ENCODE results near the gene KLHDC8B.
A peak's percentile ranks its signal among the peaks of the same experiment; 100 is the strongest.

The KLHDC8B gene

DNA sequence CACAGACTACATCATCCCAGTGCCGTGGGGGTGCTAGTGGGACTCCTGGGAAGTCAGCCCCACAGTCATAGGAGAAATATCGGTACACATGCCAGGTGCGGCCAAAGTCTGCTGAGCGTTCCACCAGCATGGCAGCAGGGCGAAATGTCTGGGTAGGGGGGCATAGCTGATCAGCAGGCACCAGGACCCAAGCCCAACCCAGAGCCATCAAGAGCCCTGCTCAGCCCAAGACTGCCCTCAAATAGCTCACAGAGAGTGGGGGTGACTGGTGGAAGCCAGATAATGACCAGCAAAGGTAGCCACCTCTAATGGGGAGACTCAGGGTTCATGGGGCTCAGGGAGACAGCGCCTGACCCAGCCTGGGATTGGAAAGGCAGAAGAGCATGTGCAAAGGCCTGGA lies 39.8 kb upstream of the KLHDC8B start:
- DNase-seq (ENCODE audit: low read depth, low spot score), result no peak
- H3K36me3 ChIP-seq (ENCODE audit: insufficient read depth, low read length), result no peaks in the 10 kb centered on the region
- H3K27ac ChIP-seq, result no peak overlapping the region
- no peak overlapping the region for H3K9ac ChIP-seq (ENCODE audit: insufficient read length)
- TF ChIP-seq FOXP2 (optimal IDR thresholded peaks at IDR 0.05; ENCODE audit: control extremely low read depth, extremely low read length, insufficient read depth) (no peak), EZH2 (IDR thresholded peaks at IDR 0.05) (no peak), POLR2AphosphoS5 (IDR thresholded peaks at IDR 0.05; ENCODE audit: borderline replicate concordance, low read depth, low read length) (no peak)
- no peaks in the 10 kb centered on the region for H3K9me3 ChIP-seq (ENCODE audit: low read depth, low read length)
- H3K4me3 ChIP-seq, result no peak overlapping the region; the same call in 1 of the 2 replicates

DNA sequence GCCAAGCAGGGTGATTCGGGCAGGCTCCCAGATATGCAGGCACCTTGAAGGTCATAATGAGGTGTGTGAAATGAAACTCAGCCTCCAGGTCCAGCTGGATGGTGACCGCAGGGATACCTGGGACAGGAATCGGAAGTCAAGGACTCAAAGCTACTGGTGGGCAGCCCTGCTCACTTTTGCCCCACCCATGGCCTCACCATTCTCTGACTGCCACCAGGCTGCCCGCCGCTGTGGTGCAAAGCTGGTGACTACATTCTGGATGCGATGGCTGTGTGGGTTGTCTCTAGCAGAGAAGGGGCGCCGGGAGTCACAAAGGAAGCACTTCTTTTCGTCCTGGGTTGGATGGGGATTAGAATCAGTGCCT lies 39.3 kb upstream of the KLHDC8B start:
- peak overlapping the region; percentile 89 for H3K4me3 ChIP-seq
- no peak overlapping the region for H3K27ac ChIP-seq
- H3K36me3 ChIP-seq (ENCODE audit: insufficient read depth, low read length), result no peaks in the 10 kb centered on the region
- no peaks in the 10 kb centered on the region for H3K9me3 ChIP-seq (ENCODE audit: low read depth, low read length)
- no peak for DNase-seq (ENCODE audit: low read depth, low spot score)
- no peak for TF ChIP-seq EZH2 (IDR thresholded peaks at IDR 0.05)
- TF ChIP-seq POLR2AphosphoS5 (IDR thresholded peaks at IDR 0.05; ENCODE audit: borderline replicate concordance, low read depth, low read length), result no peak
- TF ChIP-seq FOXP2 (optimal IDR thresholded peaks at IDR 0.05; ENCODE audit: control extremely low read depth, extremely low read length, insufficient read depth), result no peak
- peak overlapping the region; percentile 70 for H3K9ac ChIP-seq (ENCODE audit: insufficient read length)

DNA sequence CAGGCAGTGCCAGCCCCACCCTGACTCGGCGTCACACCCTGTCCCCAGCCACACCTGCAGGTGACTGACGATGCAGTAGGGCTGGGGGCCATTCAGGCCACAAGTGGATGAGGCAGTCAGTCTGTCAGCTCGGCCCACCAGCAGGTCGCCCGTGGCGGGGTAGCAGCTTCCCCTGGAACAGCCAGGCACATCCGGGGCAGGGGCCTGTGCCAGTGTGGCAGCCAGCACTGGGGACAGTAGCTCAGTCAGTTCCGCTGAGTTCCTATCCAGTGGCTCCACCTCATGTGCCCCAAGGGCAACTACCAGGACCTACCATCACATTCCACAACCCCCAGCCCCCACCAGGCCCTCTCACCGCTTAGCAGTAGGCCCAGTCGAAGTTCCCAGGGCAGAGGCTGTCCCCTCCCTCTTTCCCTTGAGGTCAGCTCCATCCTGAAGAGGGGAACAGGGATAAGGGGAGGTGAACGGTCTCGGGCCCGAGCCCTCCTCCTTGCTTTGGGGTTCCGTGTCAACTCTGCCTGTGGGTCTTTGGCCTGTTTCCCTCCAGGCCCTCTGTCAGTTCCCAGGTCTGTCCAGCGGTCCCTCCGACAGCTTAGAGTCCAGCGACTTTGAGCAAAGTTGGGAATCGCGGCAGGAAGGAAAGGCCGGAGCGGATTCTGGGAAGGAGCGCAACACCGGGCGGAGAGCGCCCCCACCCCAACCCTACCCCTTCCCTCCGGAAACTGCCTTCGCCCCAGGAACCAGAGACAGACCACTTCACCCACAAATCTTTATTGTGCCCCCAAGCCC lies 38.8 kb upstream of the KLHDC8B start, which contains the start of gene LAMB2:
LAMB2 (minus strand) TSS at position 614 of the 789 bp plus-strand sequence; CDS start at position 431, 183 bp downstream.
- peak within 1 kb of the TSS; percentile 70 for H3K9ac ChIP-seq (ENCODE audit: insufficient read length)
- no peak for DNase-seq (ENCODE audit: low read depth, low spot score)
- H3K36me3 ChIP-seq (ENCODE audit: insufficient read depth, low read length), result no peaks in the 10 kb centered on the region
- no peak for TF ChIP-seq EZH2 (IDR thresholded peaks at IDR 0.05)
- TF ChIP-seq POLR2AphosphoS5 (IDR thresholded peaks at IDR 0.05; ENCODE audit: borderline replicate concordance, low read depth, low read length), result peak; percentile 62; the same call in 1 of the 2 replicates
- peak within 1 kb of the TSS; percentile 89 for H3K4me3 ChIP-seq
- H3K9me3 ChIP-seq (ENCODE audit: low read depth, low read length), result no peaks in the 10 kb centered on the region
- peak within 1 kb of the TSS; percentile 54; the same call in 1 of the 2 replicates for H3K27ac ChIP-seq

DNA sequence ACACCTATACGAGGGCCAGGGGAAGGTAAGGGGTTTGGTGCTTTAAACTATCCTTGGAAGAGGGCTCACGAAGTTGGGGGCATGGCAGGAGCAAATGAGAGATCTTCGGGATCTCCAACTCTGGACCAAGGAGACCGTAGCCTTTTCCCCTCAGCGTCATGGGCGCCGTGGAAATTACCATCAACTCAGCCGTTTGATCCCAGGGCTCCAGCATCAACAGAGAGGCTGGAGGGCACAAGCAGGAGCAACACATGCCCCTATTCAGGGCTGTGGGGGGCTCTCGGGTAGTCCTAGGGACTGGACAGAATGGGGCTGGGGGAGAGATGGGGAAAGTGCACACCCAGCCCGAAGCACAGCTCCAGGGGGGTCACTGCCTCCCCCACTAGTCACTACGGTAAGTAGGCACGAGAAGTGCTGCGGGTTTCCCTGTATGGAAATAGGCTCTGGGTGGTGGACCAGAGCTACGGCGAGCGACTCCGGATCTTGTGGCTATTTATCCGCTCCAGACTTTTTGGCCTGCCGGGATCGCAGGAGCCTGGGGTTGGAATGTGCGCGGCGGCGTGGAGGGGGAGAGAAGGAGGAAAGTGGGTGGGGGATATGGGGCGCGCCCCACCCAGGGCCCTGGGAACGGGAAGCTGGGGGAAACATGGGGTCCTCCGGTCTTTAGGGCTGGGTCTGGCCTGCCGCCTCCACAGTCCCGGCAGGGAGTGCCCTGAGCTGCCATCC lies 38.0 kb upstream of the KLHDC8B start:
- DNase-seq (ENCODE audit: low read depth, low spot score), result peak; percentile 28
- H3K27ac ChIP-seq, result peak overlapping the region; percentile 54; the same call in 1 of the 2 replicates
- no peaks in the 10 kb centered on the region for H3K9me3 ChIP-seq (ENCODE audit: low read depth, low read length)
- peak; percentile 60; the same call in 1 of the 2 replicates for TF ChIP-seq POLR2AphosphoS5 (IDR thresholded peaks at IDR 0.05; ENCODE audit: borderline replicate concordance, low read depth, low read length)
- TF ChIP-seq EZH2 (IDR thresholded peaks at IDR 0.05), result no peak
- H3K36me3 ChIP-seq (ENCODE audit: insufficient read depth, low read length), result no peaks in the 10 kb centered on the region
- H3K4me3 ChIP-seq, result peak overlapping the region; percentile 89
- H3K9ac ChIP-seq (ENCODE audit: insufficient read length), result peak overlapping the region; percentile 70

DNA sequence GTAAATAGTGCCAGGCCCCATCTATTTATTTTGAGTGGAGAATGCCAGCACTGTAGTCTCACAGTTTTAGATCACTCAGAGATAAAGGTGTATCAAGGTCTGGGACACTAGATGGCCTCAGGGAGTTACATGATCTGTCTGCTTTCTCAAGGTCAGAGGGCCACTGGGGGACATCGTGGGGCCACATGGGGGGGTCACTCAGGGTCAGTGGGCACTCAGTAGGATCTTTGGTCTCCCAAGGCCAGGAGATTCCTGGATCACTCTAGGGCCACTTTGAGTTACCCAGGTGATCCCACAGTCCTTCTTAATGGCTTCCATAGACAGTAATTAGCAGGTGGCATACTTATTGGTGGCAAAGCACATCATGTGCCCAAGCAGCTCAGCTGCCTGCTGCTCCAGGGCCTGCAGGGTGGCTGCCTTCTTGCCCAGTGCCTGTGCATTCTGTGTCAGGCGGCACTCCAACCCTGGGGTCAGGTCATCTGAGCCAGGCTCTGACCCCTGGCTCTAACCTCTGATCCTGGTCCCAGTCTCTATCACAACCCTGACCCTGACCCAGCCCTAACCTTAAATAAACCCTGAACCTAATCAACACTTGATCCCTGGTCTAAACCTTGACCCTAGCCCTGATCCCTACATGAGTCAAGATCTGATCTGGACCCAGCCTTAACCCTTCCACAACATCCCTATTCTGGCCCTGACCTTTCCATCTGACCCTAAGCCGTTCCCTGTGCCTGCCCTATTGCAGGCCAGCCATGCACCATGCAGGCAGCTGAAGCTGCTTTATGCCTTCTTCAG lies 36.7 kb upstream of the KLHDC8B start:
- no peak for DNase-seq (ENCODE audit: low read depth, low spot score)
- H3K4me3 ChIP-seq, result no peak overlapping the region

DNA sequence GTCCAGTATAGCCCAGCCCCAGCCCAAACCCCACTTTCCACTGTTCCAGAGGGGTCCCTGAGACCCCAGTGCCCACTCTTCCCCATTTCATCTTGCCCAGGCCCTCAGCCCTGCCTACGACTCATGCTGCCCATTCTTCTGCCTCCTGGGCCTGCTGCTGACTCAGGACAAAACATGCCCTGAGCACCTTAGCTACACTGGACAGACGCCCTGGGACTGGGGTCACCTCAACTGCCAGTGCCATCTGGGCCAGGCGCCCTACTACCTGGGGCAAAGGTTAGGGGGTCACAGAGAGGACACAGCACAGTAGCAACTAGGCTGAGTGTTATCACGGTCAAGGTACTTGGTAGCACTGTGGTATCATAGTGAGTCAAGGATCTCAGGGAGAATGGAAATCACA lies 35.9 kb upstream of the KLHDC8B start:
- Histone ChIP-seq H3K36me3 (ENCODE audit: insufficient read depth, low read length) (no peaks in the 10 kb centered on the region), H3K4me3 (no peak overlapping the region), H3K27ac (no peak overlapping the region), H3K9me3 (ENCODE audit: low read depth, low read length) (no peaks in the 10 kb centered on the region), H3K9ac (ENCODE audit: insufficient read length) (no peak overlapping the region)
- DNase-seq (ENCODE audit: low read depth, low spot score), result no peak
- TF ChIP-seq POLR2AphosphoS5 (IDR thresholded peaks at IDR 0.05; ENCODE audit: borderline replicate concordance, low read depth, low read length) (no peak), EZH2 (IDR thresholded peaks at IDR 0.05) (no peak), FOXP2 (optimal IDR thresholded peaks at IDR 0.05; ENCODE audit: control extremely low read depth, extremely low read length, insufficient read depth) (no peak)

More for the DNA sequence above, 36.7 kb upstream of the KLHDC8B start:
- no peak overlapping the region for H3K27ac ChIP-seq
- no peak overlapping the region for H3K9ac ChIP-seq (ENCODE audit: insufficient read length)
- no peaks in the 10 kb centered on the region for H3K36me3 ChIP-seq (ENCODE audit: insufficient read depth, low read length)
- no peaks in the 10 kb centered on the region for H3K9me3 ChIP-seq (ENCODE audit: low read depth, low read length)
- no peak for TF ChIP-seq EZH2 (IDR thresholded peaks at IDR 0.05)
- TF ChIP-seq POLR2AphosphoS5 (IDR thresholded peaks at IDR 0.05; ENCODE audit: borderline replicate concordance, low read depth, low read length), result no peak
- TF ChIP-seq FOXP2 (optimal IDR thresholded peaks at IDR 0.05; ENCODE audit: control extremely low read depth, extremely low read length, insufficient read depth), result no peak

DNA sequence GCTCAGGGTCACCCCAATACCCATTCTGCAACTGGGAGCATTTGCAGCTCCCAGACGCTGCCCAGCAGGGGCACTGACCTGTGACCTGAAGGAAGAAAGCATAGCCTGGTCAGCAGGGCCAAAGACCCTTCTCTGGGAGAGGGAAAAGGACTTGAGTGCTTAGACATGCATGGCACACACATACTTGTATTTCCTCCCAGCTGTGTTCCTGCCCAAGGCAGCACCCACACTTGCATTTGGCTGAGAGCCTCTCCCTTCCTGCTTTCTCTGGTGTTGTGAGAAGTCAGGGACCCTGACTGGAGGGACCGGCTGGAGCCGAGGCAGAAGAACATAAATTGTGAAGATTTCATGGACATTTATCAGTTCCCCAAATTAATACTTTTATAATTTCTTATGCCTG lies 31.3 kb upstream of the KLHDC8B start:
- no peak for TF ChIP-seq EZH2 (IDR thresholded peaks at IDR 0.05)
- TF ChIP-seq POLR2AphosphoS5 (IDR thresholded peaks at IDR 0.05; ENCODE audit: borderline replicate concordance, low read depth, low read length), result no peak
- Histone ChIP-seq H3K4me3 (no peak overlapping the region), H3K27ac (no peak overlapping the region), H3K9ac (ENCODE audit: insufficient read length) (no peak overlapping the region), H3K9me3 (ENCODE audit: low read depth, low read length) (no peaks in the 10 kb centered on the region), H3K36me3 (ENCODE audit: insufficient read depth, low read length) (no peaks in the 10 kb centered on the region)
- DNase-seq (ENCODE audit: low read depth, low spot score), result no peak

DNA sequence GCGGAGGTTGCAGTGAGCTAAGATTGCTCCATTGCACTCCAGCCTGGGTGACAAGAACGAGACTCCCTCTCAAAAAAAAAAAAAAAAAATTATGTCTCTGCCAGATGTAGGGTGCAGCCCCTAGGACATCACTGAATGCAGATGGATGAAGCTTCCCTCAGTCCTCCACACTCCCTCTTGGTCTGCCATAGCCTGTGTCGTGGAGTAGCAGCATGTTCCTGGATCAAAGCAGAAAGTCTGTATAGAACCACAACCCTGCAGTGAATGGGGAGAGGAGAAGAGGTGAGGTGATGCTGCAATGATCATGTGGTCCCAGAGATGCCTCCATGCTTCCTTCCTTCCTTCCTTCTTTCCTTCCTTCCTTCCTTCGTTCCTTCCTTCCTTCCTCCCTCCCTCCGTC lies 23.2 kb upstream of the KLHDC8B start:
- no peaks in the 10 kb centered on the region for H3K36me3 ChIP-seq (ENCODE audit: insufficient read depth, low read length)
- no peak for DNase-seq (ENCODE audit: low read depth, low spot score)
- no peaks in the 10 kb centered on the region for H3K9me3 ChIP-seq (ENCODE audit: low read depth, low read length)
- TF ChIP-seq FOXP2 (optimal IDR thresholded peaks at IDR 0.05; ENCODE audit: control extremely low read depth, extremely low read length, insufficient read depth) (no peak), POLR2AphosphoS5 (IDR thresholded peaks at IDR 0.05; ENCODE audit: borderline replicate concordance, low read depth, low read length) (no peak), EZH2 (IDR thresholded peaks at IDR 0.05) (no peak)
- H3K27ac ChIP-seq, result no peak overlapping the region
- H3K4me3 ChIP-seq, result no peak overlapping the region
- H3K9ac ChIP-seq (ENCODE audit: insufficient read length), result no peak overlapping the region

Data from SK-N-MC (cell line).